Measurements from ENCODE around the gene C11orf71.

Gene C11orf71

DNA sequence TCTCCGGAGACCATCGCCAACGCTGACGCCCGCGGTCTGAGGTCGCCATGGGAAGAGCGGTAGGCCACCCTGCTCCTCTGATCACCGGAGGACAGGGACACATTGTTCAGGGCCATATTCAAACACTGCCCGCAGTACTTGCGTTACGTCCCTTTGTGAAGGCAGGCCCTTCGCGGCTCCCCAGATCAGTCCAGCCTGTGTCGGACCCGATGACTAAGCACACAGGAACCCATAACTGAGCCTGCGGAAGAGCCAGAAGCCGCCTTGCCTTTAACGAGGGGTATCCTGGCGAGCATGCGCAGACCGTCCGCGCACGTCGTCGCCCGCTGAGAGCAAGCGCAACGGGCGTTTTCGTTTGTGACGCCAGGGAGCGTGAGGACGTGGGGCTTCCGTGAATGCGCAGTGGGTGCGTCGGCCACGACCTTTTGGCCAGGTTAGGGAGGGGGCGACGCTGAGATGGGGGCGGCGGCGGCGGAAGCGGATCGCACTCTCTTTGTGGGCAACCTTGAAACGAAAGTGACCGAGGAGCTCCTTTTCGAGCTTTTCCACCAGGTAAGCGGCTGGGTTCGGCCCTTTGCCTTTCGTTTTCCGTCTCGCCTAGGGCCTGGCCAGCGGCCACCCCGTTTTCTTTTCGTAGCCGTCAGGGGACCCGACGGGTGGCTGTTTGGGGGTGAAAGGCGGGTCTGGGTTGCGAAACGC lies at the start of gene C11orf71, which contains the start of gene RBM7:
Gene C11orf71 (minus strand): TSS at position 296 of the 699 bp plus-strand sequence. CDS start 180 bp downstream, at position 116.
Gene RBM7 (plus strand): TSS at position 451 of the 699 bp plus-strand sequence. CDS start 6 bp downstream, at position 457.
- peak; percentile 99 for DNase-seq

DNA sequence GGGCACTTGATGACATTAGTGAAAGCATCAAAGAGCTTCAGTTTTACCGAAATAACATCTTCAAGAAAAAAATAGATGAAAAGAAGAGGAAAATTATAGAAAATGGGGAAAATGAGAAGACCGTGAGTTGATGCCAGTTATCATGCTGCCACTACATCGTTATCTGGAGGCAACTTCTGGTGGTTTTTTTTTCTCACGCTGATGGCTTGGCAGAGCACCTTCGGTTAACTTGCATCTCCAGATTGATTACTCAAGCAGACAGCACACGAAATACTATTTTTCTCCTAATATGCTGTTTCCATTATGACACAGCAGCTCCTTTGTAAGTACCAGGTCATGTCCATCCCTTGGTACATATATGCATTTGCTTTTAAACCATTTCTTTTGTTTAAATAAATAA lies 49.5 kb upstream of the C11orf71 start:
- DNase-seq = no peak

DNA sequence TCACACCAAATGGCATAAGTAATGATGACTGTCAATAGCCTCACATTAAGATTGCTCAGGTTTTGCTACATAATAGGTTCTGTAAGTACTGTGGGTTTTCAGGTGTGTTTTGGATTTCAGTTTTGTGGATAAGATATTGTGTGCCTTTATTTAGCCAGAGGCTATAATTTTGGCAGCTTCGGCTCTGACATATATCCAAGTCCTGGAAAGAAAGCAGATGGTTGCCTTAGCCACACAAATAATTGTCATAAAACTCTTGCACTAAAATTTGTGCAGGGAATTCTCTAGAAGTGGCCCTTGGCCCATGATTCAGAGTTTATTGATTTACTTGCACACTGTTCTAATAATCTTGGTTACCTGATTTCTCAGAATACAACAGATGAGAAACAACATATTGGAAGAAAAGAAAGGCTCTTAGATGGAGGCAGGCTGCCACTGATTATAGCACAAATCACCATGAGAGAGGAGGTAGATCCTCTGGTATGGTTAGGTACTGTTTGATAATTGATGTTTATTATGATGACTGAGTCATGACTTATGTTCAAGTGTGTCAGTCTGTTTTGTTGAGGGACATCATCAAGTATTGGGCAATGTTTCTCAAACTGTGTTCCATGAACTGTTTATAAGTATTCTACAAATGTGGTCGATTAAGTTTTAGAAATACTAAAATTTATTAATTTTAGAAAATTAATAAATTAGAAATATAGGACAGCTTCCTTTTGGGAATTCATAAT lies 48.6 kb upstream of the C11orf71 start:
- DNase-seq = no peak

DNA sequence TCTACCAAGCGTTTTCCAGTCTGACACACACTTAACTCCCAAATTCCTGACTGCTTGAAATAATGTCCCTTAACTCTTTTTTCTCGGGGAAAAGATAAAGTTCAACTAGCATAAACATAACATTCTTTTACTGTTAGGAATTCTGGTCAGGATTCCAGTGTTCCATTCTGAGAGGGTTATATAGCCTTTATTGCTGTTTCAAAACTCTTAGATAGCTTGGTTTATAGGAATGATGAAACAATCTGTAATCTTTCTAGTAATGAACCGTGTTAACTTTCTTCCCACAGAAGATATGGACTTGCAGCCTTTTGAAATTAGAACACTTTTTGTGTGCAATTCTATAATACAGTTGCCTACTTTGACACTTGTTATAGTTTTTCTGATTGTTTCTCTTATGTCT lies 47.6 kb upstream of the C11orf71 start:
- DNase-seq = no peak

- DNase-seq = no peak
These were observed 47.1 kb upstream of the C11orf71 start for GRCh38 chr11:114447444-114447843.

DNA sequence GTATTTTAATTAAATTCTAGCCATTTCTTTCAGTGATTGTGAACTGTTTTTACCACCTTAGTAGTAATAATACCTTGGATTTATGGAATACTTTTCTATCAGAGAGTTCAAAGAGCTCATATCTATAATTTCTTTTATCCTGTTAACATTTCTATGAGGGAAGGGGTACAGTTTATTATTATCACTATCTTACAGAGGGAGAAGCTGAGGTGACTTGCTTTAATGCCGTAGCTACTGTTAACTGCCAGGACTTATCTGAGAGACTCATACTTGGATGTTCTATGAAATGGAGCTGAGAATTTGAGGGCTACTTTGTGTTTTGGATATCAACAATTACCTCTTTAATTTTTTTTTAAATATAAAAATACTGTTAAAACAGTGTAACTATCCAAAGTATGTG lies 42.2 kb upstream of the C11orf71 start:
- no peak for DNase-seq

DNA sequence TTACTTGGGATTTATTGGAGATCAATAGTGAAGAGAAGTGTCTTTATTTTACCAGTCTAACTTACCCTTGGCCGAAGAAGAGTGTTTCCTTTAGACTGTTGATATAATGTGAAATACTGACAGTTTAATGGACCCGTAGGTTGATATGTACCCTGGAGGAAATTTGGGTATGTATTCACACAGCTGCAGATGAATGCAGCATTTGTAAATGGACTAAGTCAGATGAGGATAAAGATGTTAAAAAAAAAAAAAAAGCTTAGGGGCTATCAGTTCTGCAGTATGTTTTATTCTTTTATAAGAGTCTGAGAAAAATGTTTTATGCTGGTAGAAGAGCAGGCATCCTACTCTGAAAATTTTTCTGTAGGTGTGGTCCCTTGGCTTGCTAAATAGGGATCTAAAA lies 41.6 kb upstream of the C11orf71 start:
- peak; percentile 78 for DNase-seq

DNA sequence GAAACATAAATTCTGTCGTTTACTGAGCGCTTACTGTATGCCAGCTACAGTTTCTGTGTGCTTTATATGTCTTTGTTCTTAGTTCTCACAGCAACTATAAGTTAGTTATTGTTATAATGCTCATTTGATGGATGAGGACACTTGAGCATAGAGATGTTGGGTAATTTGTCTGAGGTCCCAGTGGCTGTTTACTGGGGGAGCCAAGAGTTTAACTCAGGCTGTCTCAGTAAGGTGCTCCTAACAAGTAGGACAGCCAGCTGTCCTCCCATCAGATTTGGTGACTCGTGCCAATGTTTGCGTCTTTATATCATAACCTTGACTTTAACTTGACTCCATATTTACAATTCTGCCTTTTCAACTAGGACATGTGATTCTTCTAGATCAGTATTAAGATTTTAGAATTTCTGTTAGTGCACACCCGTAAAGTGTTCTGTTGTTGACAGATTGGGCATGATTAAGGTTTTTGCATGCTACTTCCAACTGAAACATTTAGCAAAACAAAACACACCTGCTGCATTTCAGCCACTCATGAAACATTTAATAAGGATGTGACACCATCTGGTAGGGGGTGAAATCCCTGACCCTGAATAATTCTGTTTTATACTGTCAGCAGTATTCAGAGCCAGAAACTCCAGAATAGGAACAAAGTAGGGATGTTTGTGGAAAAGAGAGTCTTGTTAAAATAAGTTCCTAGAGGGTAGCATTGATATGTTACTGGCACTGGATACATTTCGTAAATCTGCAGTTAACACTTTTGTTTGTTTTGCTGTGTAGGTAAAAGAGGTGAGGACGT lies 40.9 kb upstream of the C11orf71 start:
- DNase-seq = peak; percentile 91

DNA sequence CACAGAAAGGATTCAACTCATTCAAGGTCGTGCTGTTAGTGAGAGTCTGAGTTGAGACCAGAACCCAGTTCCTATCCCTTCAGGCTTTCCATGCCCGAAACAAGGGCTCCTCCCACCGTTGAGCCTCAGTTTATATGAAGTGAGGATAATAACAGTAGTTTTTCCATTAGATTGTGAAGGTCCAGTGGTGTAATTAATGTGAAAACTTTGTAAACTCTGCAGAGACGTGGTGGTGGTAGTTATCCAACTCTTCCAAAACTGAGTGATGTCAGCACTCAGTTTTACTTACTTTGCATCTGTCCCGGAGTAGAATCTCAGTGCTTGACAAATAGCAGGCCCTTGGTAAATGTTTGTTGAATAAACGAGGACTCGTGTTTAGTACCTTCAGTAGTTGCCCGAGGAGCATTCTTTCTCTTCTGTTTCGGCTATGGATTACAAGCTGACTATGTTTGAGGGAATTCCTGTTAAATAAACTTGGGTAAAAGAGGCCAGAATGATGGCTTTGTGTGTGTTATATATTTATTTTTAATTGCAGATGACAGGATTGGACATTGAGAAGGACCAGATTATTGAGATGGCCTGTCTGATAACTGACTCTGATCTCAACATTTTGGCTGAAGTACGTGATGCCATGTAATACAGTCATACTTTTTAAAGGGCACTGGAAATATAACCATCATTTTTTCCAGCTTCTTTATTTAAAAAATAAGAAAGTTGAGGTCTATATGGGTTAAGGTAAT lies 40.0 kb upstream of the C11orf71 start:
- peak; percentile 72 for DNase-seq

DNA sequence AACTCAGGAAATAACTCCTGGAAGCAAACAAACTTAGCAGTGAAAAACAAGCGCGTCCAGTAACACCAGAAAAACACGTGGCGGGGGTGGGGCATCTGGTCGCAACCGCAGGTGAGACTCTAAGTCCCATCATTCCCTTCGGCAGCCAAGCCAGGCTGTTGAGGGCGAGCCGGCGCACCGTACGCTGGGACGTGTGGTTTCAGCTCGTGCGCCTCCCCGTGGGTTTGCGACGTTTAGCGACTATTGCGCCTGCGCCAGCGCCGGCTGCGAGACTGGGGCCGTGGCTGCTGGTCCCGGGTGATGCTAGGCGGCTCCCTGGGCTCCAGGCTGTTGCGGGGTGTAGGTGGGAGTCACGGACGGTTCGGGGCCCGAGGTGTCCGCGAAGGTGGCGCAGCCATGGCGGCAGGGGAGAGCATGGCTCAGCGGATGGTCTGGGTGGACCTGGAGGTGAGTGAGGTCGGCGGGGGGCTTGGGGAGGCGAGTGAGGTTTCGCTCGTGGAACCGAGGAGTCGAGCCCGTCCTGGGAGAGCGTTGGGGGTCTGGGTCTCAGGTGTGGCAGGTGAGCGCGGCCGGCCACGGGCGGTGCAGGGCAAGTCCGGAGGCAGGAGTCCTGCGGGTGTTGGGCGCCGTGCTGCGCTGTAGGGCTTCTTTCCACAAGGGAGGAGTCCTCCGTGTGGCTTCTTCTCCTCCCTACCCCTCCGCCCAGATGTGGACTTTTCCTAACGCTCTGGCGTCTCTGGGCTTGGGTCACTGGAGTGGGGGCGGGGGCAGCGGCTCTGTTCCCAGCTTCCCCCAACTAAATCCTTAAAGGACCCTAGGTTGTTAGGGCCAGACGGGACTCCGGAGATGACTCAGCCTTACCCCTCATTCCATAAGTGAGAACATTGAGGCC lies 39.2 kb upstream of the C11orf71 start, which contains the start of gene REXO2:
Gene REXO2 (plus strand): TSS at position 239 of the 892 bp plus-strand sequence. CDS start 62 bp downstream, at position 301.
- DNase-seq = peak; percentile 99

DNA sequence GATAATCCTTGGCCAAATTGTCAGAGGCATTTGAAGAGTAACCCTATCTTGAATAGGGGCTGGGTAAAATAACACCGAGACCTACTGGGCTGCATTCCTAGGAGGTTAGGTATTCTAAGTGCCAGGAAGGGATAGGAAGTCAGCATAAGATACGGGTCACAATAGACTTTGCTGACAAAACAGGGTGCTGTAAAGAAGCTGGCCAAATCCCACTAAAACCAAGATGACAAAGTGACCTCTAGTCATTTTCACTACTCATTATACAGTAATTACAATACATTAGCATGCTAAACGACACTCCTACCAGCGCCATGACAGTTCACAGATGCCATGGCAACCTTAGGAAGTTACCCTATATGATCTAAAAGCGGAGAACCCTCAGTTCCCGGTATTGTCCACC lies 38.0 kb upstream of the C11orf71 start:
- DNase-seq = no peak

DNA sequence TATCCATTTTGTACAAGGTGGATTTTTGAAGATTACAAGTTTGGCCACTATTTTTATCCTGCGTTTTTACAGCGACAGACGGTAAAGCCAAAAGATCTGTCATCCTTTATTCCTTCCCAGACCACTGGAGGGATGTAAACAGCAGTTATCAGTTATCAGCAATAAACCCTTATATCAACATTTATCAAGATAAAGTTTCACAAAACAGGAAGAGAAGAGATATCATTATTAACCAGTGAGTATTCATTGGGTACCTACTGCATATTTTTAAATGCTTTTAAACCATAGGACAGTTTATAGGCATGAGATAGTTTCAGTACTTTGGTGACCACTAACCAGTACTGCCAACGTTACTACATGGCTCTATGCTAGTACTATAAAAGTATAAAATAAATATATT lies 33.1 kb upstream of the C11orf71 start:
- DNase-seq = no peak

- no peak for DNase-seq
These were observed 32.6 kb upstream of the C11orf71 start for GRCh38 chr11:114432893-114433292.

GRCh38 chr11:114430290-114430689 lies 30.0 kb upstream of the C11orf71 start:
- DNase-seq = no peak

DNA sequence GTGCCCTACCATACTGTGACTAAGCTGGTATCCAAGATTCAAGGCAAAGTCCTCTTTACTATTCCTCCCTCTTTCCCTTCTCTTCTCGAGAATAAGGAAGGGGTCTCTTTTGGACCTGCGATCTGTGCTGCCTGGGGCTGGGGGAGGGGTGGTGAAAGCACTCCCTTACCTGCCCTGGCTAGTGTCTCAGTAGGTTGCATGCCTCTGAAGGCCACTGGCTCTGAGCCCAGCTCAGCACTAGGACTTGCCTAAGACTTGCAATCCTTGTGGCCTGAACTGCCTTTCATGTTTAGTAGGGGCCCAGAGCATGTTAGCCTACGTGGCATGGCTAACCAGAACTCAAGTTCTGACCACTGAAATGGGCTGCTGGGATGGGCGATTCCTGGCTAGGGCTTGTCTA lies 26.0 kb upstream of the C11orf71 start:
- DNase-seq = no peak

DNA sequence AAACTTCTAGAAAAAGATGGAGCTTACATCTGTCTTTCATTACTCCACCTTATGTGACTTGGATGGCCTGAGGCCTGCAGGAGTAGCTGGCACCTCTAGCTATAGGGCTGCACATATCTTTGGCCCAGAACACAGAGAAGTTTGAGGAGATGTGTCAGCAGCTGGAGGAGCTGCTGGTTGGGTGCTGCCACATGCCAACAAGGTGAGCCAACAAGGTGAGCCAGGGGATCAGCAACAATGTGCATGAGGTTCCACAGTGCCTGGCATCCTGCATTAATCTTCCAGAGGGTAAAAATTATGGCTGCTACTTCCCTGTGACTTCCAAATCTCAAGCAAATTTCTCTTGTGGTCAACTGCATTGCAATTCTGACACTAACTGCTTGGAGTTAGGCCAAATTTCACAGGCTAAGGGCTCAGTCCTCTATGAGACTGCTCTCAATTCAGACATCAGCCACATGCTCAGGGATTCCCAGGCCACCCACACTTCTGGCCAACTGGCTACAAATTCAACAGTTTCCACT lies 16.2 kb upstream of the C11orf71 start:
- no peak for DNase-seq

DNA sequence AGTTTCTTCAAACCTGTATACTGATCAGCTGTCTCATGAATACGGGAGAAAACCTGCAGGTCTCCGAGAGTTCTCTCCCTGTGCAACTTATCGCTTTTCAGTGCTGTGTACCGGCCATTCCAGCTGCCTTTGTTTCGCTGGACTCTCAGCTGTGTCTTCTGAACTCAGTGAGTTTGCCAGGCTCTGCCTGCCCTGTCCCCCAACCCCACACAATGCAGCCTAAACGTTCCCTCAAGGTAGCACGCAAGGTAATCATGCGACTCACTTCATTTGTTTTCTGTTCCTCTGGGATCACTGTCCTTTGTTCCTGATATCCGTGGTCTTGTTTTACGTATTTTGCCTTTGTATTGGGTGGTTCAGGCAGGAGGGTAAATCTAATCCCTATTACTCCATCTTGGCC lies 13.6 kb upstream of the C11orf71 start:
- DNase-seq = no peak

GRCh38 chr11:114412946-114413345 lies 12.6 kb upstream of the C11orf71 start:
- no peak for DNase-seq

GRCh38 chr11:114401311-114401710 lies 1.0 kb upstream of the C11orf71 start:
- DNase-seq = no peak

DNA sequence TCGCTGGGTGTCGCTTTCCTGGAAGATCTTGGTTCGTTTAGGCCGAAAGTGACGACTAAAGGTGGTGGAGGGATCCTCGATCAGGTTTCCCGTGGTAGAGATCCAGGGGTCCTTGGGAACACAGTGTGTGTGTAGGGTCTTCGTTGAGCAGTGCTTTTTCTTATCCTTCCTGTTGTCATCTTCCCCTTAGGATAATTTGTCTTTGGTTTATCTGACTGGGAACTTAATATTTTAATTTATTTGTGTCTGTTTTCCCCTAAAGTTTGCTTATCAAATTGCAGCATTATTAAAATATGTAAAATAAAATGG lies 558 bp upstream of the C11orf71 start:
- no peak for DNase-seq

DNA sequence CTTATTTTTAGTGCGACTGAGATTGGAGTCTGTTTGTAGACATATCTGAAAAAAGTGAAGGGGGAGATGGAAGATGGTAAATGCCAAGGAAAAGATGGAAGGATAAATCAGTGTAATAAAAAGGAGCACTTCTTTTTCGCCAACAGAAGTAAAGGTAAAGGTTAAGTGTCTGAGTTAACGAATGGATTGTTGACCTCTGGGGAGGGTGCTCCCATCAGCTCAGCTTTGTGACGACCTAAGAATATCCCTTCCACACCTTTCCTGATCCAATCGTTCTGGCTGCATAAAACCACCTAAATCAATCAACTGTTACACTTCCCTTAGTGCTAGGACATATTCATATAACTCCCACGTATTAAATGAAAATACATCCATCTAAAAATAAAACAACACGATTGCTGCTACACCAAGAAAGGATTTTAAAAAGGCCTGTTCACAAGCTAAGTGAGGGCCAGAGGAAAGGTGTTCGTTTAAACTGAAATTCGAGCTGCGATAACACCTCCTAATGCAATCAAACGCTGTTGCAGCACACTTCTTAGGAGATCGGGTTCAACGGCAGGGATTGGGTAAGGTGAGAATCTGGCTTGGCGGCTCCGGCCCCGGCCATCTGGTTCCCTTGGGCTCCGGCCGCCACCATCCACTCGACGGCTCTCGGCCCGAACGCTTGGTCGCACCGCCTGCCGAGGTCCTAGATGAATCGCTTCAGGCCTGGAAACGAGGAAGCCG lies 658 bp downstream of the C11orf71 start:
- peak; percentile 91 for DNase-seq

Measured in NCI-H526 treated with DMSO at 0.1 percent for 48 hours (cell line).